Posterior vena cava (tissue), 2 donors: ENCODE measurements around the gene CORO2B. TPM values are rescaled to one million over a fixed set of nuclear protein-coding genes. Genes with fewer than 3 reads are reported as not detected.

Experiments
- DNase-seq: peaks from one replicate; pipeline ENCODE4 v3.0.0-alpha.2; 2020; ENCODE audit warnings: low spot score
- intact Hi-C, 2 donors: fragments of 100-400 bp; cut with DNase I; formaldehyde crosslinking; loops; one replicate each; pipeline versions ENCODE4 v1.14.1 to v1.14.2; 2022 to 2023
- total RNA-seq, 2 donors: library from RNA; stranded (reverse); fragmentation: NEBNext Ultra II Directional; extraction: Animal tissue kit (Norgen Biotek cat#: 25700); gene quantifications; one replicate each; pipeline ENCODE4 v1.2.1, GENCODE V29; 2021
- donor health status: DM: yes; HTN: yes; CAD: no.
- donor health status: DM: yes; HTN: yes; CAD: no.

CORO2B gene
- total RNA-seq, 2 donors from 2014 or later: 7.2 to 11.7 TPM

DNA sequence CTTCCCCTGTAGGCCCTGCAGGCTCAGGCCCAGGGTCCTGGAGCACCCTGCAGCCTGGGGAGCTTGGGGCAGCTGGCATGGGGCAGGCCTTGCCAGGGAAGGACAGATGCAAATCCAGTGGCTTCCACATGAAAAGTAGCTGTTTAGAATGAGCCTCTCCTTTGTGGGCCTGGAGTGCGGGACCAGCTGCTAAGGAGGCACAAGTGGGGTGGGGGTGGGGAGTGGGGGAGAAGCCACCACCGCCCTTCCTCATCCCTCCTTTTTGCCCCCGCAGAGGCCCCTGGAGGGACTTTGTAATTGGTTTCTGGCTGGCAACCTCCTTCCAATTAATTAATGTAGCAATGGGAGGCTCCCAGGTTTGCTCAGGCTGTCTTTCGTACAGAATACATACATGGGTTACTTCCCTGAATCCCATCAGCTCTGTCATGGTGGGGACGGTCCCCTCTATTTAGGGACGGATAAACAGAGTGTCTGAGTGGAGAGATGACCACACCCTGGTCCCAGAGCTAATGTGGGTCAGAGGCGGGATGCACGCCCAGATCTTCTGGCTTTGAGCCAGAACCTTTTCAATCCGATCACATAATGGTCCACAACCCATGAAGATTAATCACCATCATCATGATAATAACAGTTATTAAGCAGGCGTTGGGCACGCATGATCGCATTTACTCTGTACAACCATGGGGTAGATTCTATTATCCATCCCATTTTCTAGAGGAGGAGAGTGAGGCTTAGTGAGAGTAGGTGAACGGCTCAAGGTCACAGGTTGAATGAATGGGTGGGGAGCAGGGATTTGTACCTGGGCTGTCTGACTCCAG is 6.2 kb downstream of the CORO2B start:
- DNase-seq: peak; percentile 45

DNA sequence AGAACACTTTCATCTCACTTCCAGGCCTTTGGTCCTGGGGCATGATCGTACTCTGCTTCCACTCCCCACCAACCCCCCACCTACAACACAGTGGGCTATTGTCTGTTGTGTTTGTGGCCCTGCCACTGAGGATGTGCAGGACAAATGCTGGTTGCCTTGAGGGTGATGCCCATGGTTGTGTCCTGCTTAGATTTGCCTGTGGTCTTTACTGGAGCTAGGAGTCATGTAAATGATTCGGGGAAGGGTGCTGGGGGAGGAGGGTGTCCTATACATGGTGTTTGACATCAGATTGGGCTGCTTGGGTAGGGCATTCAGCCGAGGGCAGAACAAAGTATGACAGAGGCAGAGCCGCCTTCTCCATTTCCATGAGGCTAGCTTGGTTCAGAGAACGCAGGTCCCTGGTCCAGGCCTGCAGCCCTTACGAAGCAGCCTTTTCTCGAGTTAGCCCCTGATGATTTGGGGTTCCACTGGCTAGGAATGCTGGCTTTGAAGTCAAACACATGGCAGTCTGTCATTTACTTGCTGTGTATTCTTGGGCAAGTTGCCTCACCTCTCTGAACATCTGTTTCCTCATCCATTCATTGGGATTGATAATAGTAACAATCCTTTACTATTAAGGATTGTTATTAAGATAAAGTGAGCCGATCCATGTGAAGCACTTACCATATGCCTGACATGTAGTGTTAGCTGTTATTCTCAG is 6.9 kb downstream of the CORO2B start:
- intact Hi-C loops: loop anchor here in 1 of 2 donors (5.0 kb wide), 1 partner anchor 883 kb away; no protein-coding TSS in a partner anchor
- DNase-seq: peak; percentile 20

More for the DNA sequence above, 6.2 kb downstream of the CORO2B start:
- intact Hi-C loops: loop anchor here (5.0 kb wide), 2 partner anchors 87 to 883 kb away; no protein-coding TSS in a partner anchor

DNA sequence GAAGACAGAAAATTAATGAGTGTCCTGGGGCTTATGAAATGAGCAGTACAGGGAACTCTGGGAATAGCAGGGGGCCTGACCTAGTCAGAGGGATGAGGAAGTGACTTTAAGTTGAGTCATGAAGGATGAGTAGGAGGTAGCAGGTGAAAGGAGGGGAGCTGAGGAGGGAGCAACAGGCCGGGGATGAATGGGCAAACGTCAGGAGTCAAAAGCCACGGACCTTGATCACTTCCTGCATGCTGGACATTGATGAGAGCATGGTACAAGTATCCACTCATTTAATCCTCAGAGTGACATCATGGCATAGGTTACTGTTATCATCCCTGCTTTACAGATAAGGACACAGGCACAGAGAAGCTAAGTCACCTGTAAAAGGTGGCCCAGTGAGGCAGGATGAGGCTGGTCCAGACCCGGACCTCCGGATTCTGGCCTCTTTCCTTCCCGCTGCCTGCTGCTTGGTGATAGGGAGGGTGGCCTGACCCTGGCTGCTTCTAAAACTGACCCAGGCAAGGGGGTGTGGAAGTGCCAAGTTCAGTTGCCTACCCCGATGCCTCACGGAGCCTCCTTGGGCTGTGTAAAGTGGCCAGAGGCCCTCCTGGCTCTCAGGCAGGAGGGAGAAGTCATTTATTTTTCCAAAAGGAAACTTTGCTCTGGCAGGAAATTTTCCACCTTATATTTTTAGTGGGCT is 7.6 kb downstream of the CORO2B start:
- DNase-seq: peak; percentile 59

GRCh38 chr15:68587769-68588385 is 9.1 kb downstream of the CORO2B start:
- peak; percentile 19 for DNase-seq

More for the DNA sequence above, 7.6 kb downstream of the CORO2B start:
- intact Hi-C loops: loop anchor here in 1 of 2 donors (5.0 kb wide), 1 partner anchor 884 kb away; no protein-coding TSS in a partner anchor

DNA sequence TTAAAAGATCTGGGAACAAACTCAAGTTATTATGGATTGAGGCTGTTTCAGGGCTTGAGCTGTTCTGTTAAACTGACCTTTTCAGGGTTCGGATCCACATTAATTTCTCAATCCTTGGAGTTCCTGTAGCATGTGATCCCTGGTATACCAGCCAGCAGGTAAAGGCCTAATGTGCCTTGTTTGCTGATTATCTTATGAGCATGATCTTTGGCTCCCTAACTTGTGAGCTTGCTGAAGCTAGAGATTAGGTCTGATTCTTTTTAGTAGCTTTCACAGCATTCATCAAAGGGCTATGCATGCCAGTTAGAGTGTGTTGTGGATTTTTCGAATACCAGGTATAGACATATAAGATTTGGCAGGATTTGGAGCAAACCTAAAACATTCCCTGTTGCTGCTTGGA is 10.3 kb downstream of the CORO2B start:
- intact Hi-C loops: loop anchor here in 1 of 2 donors (5.0 kb wide), 1 partner anchor 887 kb away; no protein-coding TSS in a partner anchor

More at GRCh38 chr15:68587769-68588385, 9.1 kb downstream of the CORO2B start:
- intact Hi-C loops: loop anchor here in 1 of 2 donors (5.0 kb wide), 1 partner anchor 886 kb away; no protein-coding TSS in a partner anchor

GRCh38 chr15:68589783-68590710 is 11.3 kb downstream of the CORO2B start:
- DNase-seq: peak; percentile 52
- intact Hi-C loops: loop anchor here in 1 of 2 donors (5.0 kb wide), 1 partner anchor 888 kb away; no protein-coding TSS in a partner anchor

More for the DNA sequence above, 10.3 kb downstream of the CORO2B start:
- DNase-seq: no peak

DNA sequence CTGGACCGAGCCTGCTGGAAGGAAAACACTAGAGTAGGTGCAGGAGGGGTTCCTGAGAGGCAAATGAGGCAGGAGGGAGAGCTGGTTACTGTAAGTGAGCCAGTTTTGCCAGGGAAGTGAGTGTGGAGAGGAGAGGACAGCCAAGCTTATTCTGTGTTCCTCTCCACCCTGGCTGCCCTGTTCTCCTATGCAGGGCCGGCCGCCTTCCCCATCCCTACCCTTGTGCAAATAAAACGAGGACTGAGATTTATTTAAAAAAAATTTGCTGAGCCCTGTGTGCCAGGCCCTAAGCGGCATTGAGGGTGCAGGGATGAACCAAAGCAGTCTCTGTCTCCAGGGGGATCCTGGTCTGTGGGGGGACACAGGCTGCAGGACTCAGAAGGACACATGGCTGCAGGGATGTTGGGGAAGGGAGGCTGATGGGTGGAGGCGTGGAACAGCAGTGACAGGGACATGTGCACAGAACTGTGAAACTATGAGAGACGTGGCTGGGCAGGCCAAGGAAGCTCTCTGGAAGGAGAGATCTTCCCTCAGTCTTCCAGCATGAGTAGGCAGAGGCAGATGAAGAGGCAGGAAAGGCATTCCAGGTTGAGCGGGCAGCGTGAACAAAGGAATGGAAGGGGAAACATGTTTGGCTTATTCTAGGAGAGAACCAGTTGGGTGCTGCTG is 12.1 kb downstream of the CORO2B start:
- DNase-seq: peak; percentile 60
- intact Hi-C loops: no loop called here

GRCh38 chr15:68592054-68592453 is 13.3 kb downstream of the CORO2B start:
- intact Hi-C loops: no loop called here
- no peak for DNase-seq

- no peak for DNase-seq
- intact Hi-C loops: no loop called here
Measured at GRCh38 chr15:68592544-68592943, 13.8 kb downstream of the CORO2B start.

GRCh38 chr15:68593341-68593740 is 14.5 kb downstream of the CORO2B start:
- DNase-seq: no peak
- intact Hi-C loops: no loop called here

GRCh38 chr15:68593828-68594532 is 15.2 kb downstream of the CORO2B start:
- intact Hi-C loops: no loop called here
- DNase-seq: peak; percentile 55

GRCh38 chr15:68594533-68595259 is 15.9 kb downstream of the CORO2B start:
- intact Hi-C loops: no loop called here
- peak; percentile 29 for DNase-seq

GRCh38 chr15:68595260-68595564 is 16.4 kb downstream of the CORO2B start:
- DNase-seq: peak; percentile 23
- intact Hi-C loops: no loop called here

DNA sequence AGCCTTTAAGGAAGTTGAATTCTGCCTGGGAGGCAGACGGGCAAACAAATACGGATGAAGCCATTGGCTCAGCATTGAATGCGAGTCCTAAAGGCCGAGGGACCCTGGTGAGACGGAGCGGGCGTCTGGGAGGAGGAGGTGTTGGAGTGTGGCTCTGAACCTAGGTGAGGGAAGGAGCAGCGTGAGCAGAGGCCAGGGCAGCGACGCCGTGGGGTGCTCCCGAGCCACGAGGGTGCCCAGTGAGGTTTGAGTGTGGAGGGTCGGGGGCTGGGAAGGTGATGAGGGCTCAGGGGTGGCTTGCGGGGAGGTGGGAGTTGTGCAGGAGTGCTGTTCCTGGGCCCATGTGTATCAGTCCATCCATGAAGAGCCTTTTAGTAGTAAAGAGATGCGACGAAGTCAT is 17.0 kb downstream of the CORO2B start:
- intact Hi-C loops: no loop called here
- DNase-seq: no peak

DNA sequence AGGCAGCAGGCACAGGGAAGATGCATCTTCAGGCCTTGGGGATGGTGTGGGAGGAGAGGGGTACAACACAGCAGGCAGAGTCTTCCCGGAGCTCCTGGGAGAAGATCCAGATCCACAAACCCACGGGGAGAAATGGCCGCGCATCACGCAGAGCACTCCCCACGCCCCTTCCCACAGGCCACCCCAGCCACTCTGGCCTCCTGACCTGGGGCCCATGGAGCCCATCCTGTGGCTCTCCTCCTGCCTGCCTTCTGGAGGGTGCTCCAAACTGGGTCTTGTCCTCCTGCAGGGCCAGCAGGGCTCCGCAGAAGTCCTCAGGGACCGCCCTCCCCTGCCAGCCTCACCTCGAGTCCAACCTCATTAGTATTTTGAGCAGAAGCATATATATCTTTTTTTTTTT is 17.9 kb downstream of the CORO2B start:
- DNase-seq: no peak
- intact Hi-C loops: no loop called here

DNA sequence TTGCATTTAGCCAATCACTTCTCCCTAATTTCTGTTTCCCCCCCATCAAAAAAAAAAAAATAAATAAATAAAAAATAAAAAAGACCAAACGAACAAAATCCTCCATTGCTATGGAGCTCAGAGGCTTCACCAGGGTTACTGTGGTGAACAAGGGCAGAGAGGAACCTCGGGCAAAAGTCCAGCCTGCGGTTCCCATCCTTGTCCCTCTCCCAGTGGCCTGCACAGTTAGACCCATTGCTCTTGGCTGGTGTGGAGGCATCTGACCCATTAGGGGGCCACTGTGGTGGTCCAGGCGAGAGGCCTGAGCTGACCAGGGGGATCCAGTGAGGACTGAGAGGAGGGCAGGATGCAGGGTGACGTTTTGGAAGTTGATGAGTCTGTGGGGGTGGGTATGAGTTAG is 18.8 kb downstream of the CORO2B start:
- intact Hi-C loops: no loop called here
- DNase-seq: no peak
